GM19025 (cell line): ENCODE data around the gene ATXN7L1.

Source experiments
- ATAC-seq: cut with Tn5 transposase; IDR thresholded peaks from one replicate; pipeline ENCODE4 v1.9.1; 2021; ENCODE audit warnings: mild to moderate bottlenecking, low read depth, moderate library complexity; ENCODE audit not compliant: unreplicated experiment

ATXN7L1 gene

DNA sequence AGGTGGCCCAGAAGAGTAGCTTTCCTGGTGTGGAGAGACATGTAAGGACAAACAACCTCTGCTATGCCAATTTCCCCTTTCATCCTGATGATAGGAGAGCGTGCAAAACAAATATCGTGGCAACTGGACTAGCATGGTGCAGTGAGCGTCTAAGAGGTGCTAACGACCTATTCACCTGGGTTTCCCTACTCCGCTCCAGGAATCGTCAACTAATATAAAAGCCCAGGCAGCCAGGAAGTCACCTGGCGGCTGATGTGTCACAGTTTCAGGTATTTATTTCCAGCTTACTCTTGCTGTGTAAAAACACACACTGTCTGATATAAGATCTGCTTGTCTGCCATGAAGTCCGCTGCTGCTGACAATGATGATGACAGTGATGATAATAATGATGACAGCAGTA is 238.6 kb downstream of the ATXN7L1 start:
- ATAC-seq, result no peak

DNA sequence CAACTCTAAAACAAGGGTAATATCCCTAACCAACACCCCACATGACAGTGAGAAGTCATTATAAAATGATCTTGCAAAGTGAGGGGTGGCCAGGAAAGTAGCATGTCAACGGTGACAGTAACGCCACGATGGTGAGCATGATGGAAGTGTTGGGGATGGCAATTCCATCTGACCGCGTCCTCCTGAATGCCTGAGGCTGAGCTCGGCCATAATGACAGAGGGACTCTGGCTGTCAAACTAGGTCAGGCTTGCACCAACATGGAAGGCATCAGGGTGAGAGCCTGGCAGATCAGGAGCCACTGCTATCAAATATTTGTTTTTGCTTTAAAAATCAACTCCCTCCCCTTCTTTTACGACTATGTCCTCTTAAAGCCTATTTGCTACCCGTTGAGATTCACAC is 239.4 kb downstream of the ATXN7L1 start:
- no peak for ATAC-seq

DNA sequence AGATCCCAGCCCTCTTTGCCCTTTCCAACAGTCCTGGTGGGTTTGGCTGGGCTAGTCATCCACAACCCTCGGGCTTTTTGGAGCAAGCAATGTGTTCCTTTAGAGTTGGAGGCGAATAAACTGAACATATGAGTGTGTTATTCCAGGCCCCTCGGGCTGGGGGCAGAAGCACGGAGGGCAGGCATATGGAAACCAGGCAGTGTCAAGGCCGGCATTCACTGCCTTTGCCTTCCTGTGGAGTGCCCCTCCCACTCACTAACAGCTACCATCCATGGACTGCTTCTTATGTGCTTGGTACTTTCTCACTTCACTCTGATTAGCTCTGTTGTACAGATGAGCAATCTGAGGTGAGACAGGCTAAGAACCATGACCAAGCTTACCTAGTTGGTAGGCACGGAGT is 241.2 kb downstream of the ATXN7L1 start:
- ATAC-seq, result no peak

- no peak for ATAC-seq
Measured at GRCh38 chr7:105625986-105626385, 250.4 kb downstream of the ATXN7L1 start.

DNA sequence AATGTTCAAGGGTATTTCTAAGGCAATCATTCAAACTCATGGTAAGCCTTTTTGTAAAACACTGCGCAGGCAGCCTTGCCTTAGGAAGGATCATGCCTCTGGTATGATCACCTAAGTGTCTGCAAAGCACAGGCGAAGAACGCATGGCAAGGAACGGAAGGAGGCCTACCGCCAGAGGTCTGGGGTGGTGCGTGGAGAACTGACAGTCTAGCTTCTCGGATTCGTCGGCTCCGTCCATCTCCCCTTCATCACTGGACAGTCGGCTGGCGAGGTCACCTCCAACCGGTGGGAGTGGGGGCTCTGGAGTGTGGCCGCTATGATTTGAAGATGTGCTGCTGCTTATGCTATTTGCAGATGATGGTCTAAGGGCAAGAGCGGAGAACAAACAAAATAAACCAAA is 252.5 kb downstream of the ATXN7L1 start:
- ATAC-seq, result no peak

DNA sequence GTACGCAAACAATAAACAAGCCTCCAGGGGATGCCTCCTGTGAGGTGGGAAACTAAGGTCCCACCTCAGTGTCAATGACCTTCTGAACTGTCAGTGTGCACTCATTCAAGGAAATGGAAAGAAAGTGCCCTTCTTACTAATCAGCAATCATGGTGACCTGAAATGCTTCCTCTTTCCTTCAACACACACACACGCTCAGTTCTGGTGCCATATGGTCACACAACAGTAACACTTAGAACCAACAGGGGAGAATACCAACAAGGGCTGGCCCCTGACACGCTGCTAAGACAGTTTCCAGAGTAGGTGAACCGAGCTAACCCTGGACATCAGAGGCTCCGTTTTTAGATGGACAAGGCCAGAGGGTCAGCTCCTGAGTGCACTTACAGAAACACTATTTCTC is 253.0 kb downstream of the ATXN7L1 start:
- ATAC-seq, result no peak

DNA sequence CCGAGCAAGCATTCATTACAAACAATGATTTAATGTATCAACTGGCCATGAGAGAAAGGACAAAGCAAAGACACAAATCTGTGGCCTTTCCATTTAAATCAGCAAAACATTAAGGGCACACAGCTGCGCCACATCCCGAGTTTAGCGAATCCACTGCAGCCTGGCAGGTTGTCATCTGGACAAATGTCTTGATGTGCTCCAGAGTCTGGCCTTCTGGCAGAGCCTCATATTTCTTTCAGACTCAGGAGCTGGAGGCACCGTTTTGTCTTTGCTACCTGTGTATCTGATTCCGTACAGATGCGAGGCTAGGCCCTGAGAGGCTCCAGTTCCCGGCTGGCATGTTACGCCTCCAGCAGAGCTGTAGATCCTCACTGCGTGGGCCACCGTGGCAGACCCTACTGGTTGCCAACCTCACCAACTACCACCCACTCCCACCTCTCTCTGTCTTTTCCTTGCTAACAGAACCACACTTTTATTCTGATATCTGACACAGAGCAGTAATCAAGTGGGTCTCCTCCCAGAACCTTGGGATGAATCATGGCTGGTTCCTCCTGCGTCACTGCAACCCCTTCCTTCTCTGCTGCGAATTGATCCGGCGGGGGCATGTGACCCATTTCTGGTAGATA is 254.2 kb downstream of the ATXN7L1 start:
- ATAC-seq, result no peak

DNA sequence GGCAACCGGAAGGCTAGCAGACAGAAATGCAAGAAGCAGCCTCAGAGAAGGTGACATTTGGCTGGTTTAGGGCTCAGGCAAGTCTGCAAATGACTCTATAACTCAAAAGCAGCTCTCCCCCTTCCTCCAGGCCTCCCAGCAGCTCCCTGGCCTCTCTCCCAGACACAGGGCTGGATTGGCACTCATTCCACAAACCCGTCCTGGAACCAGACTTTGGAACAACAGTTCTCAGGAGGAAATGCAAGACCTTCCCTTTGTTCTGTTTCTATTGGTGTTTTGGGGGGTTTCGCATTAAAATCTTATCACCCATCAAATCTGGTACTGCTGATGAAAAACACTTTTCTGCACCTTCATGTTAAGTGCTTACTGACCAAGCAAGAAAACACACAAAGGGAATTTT is 254.8 kb downstream of the ATXN7L1 start:
- ATAC-seq, result no peak

DNA sequence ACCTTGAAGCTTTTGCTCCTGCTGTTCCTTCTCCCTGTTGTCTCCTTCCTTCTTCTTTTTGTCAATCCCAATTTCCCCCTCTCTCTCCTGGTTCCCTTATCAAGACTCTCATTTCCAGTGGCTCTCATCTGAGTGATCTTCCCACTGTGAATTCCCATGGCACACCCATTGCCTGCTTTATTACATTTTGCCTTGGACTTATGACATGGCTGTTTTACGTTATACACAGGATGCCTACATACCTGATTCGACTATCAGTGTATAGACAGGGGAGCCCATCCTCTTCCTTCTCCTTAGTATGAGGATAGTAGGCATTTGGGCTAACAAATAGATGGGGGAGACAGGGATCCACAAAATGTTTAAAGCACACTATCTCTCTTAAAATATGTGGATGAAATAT is 255.2 kb downstream of the ATXN7L1 start:
- no peak for ATAC-seq

GRCh38 chr7:105619590-105619989 is 256.8 kb downstream of the ATXN7L1 start:
- no peak for ATAC-seq

DNA sequence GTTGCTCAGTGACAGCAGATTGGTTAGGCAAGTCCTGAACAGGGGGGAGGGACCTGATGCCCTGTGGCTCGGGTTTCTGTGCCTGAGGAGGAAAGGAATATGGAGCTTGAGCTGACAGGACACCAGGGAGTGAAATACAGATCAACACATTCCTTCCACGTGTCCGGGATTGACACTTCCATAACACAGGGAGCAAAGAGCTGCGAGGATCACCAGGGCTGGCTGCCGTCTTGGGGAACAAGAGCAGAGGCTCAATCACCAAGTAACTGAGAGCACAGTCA is 258.4 kb downstream of the ATXN7L1 start:
- no peak for ATAC-seq

DNA sequence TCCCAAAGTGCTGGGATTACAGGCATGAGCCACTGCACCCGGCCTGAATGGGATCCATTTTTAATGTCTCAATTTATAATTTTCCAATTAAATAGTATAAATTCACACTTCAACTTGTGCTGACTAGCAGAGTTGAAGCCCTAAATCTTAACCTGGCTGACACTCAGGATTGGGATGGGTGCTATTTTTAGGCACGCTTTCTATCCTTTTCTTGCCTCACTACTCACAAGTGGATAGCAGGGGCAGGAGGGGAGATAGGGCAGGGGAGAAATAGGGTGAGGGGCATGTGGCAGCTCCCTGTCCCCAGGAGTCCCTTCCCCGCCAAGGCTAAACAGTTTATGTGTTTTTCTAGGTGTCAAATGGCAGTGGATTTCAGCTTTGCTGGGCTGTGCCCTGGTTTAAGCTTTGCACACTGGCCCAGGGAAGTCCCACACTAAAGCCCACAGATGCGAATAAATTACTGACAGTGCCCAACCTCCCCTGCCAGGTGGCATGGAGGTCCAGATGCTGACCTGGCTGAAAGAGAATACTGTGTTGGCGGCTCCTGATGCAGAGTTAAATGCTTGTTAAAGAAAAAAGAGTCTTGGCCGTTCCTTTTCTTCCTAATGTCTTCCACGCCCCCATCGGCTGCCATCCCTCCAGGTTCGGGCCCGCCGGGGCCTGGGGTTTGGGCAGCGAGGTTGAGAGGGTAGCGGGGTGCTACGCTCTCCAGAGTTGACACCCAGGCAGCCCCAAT is 259.0 kb downstream of the ATXN7L1 start:
- ATAC-seq, result no peak

- no peak for ATAC-seq
Measured at GRCh38 chr7:105614341-105614840, 262.0 kb downstream of the ATXN7L1 start.

GRCh38 chr7:105613611-105614330 is 262.6 kb downstream of the ATXN7L1 start:
- no peak for ATAC-seq

GRCh38 chr7:105612806-105613205 is 263.6 kb downstream of the ATXN7L1 start:
- ATAC-seq, result no peak

- no peak for ATAC-seq
Measured at GRCh38 chr7:105611856-105612775, 264.3 kb downstream of the ATXN7L1 start.

DNA sequence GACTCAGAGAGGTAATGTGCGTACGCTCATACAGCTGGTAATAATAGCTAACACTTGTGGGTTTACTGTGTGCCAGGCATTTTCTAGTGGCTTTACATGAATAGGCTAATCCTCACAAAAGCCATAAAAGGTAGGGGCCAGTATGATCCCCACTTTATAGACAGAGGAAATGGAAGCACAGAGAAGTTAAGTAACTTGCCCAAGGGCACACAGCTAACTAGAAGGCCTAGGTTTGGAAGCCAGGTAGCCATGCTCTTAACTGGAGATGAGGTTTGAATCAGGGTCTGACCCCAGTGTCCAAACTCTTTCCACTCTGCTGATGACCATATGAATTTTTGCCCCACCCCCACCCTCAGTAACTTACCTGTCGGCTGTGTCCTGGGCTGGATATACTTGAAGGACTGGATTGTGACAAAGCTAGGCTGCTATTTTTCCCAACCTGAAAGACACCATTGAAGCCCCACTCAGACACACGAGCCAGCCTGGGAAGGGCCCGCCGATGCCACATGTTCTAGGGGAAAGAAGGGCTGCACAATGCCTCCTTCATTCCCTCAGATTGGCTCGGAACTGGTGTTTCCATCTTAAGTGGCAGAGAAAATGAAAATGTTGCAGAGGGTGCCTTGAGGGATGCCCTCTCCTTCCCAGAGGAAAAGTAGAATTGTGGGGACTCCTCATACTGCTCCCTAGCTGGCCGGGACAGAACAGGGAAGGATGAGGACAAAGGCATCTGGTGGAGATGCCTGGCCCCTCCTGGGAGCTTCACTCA is 266.1 kb downstream of the ATXN7L1 start:
- no peak for ATAC-seq

GRCh38 chr7:105602325-105603305 is 273.8 kb downstream of the ATXN7L1 start:
- no peak for ATAC-seq
